Neutrophil (primary cell): Measurements from ENCODE around the gene GABRG2.

Source experiments
- H3K27ac ChIP-seq: fragments of 200-600 bp; sonication (generic); 2 replicates; pipeline ENCODE4 v1.5.1; 2016; ENCODE audit warnings: mild to moderate bottlenecking, moderate library complexity
- H3K27me3 ChIP-seq: fragments of 200-600 bp; sonication (generic); 2 replicates; pipeline ENCODE4 v1.6.0; 2016; ENCODE audit warnings: mild to moderate bottlenecking
- H3K36me3 ChIP-seq: fragments of 200-600 bp; sonication (generic); 2 replicates; pipeline ENCODE4 v1.5.1; 2017
- H3K4me1 ChIP-seq, 2 experiments: fragments of 200-600 bp in 1 of 2; sonication (generic) in 1 of 2; 1 replicate in 1 of 2; 2 replicates in 1 of 2; pipeline versions ENCODE4 v1.5.1 to v1.6.1; 2013 to 2016; ENCODE audit warnings: low read depth in 1 of 2, low read length in 1 of 2, mild to moderate bottlenecking in 1 of 2, moderate library complexity in 1 of 2; ENCODE audit not compliant: control insufficient read depth in 1 of 2, insufficient read depth in 1 of 2
- H3K4me3 ChIP-seq, 2 experiments: fragments of 200-600 bp in 1 of 2; sonication (generic) in 1 of 2; 1 replicate in 1 of 2; 2 replicates in 1 of 2; pipeline ENCODE4 v1.5.1; 2013 to 2016; ENCODE audit warnings: low read depth in 1 of 2, low read length in 1 of 2, mild to moderate bottlenecking in 1 of 2, moderate library complexity in 1 of 2
- H3K9me3 ChIP-seq: fragments of 200-600 bp; sonication (generic); 2 replicates; pipeline ENCODE4 v1.5.1; 2016
- TF ChIP-seq, protein P1 (sequence below): fragments of 200-600 bp; sonication (generic); IDR thresholded peaks from 2 replicates; pipeline ENCODE4 v1.5.1; 2016; ENCODE audit warnings: antibody characterized with exemption

Gene GABRG2

DNA sequence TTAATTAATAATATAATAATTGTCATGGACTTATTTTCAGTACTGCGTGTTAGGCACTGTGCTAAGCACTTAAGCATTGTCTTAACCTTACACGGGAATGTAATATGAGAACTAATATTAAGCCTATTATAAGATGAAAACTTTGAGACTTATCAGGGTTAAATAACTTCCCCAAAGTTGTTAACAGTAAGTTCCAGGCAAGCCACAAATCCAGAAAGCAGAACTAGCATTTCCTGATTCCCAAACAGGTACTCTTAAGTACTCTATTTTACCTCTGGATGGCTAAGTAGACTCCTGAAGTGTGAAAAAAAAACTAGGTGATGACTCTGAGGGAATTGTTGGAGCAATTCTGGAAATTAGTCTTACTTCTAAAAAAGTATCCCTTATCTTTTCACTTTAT is 23.8 kb downstream of the GABRG2 start:
- Histone ChIP-seq H3K4me3 (no peak overlapping the region), H3K27ac (no peak overlapping the region), H3K36me3 (no peaks in the 10 kb centered on the region), H3K4me1 (no peaks in the 10 kb centered on the region), H3K27me3 (no peaks in the 10 kb centered on the region), H3K9me3 (no peaks in the 10 kb centered on the region)
- TF ChIP-seq, protein P1, sequence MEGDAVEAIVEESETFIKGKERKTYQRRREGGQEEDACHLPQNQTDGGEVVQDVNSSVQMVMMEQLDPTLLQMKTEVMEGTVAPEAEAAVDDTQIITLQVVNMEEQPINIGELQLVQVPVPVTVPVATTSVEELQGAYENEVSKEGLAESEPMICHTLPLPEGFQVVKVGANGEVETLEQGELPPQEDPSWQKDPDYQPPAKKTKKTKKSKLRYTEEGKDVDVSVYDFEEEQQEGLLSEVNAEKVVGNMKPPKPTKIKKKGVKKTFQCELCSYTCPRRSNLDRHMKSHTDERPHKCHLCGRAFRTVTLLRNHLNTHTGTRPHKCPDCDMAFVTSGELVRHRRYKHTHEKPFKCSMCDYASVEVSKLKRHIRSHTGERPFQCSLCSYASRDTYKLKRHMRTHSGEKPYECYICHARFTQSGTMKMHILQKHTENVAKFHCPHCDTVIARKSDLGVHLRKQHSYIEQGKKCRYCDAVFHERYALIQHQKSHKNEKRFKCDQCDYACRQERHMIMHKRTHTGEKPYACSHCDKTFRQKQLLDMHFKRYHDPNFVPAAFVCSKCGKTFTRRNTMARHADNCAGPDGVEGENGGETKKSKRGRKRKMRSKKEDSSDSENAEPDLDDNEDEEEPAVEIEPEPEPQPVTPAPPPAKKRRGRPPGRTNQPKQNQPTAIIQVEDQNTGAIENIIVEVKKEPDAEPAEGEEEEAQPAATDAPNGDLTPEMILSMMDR = no peak

DNA sequence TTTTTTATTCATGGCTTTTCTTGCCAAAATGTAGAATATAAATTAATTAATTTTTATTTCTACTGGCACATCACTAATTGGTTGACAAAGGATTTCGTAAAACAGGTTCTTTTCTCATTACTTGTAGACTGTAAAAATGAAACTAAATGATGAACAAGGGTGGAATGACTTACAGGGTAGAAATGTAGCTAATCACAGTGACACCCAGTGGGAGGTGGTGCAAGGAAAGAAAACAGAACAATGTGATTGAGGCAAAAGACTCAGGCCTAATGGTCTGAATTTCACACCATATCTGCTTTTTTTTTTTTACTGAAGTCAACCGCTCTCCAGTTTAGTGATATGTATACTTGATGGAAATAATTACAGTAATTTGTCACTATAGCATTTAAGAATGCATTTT is 28.9 kb downstream of the GABRG2 start:
- TF ChIP-seq, protein P1 = no peak

DNA sequence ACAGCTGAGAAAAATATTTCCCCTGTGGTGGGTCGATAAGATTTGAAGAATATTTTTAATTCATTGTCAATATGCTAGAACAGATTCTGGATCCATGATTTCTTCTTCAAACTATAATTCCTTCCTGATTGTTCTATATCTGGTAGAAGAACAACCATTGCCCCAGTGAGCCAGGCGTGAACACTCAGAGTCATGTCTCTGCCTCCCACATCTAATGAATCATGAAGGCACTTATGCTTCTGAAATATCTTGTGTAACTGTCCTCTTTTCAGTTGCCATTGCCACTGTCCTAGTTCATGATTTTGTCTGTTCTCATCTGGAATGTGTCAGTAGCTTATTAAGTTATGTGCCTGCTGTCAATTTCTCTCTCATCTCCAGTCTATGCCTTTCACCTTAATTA is 40.0 kb downstream of the GABRG2 start:
- Histone ChIP-seq H3K4me1 (no peaks in the 10 kb centered on the region), H3K27me3 (no peaks in the 10 kb centered on the region), H3K27ac (no peak overlapping the region), H3K4me3 (no peak overlapping the region), H3K36me3 (no peaks in the 10 kb centered on the region), H3K9me3 (no peaks in the 10 kb centered on the region)
- TF ChIP-seq, protein P1 = no peak

More for the DNA sequence above, 28.9 kb downstream of the GABRG2 start:
- Histone ChIP-seq H3K27me3 (no peaks in the 10 kb centered on the region), H3K4me1 (no peaks in the 10 kb centered on the region), H3K4me3 (no peak overlapping the region), H3K27ac (no peak overlapping the region), H3K36me3 (no peaks in the 10 kb centered on the region), H3K9me3 (no peaks in the 10 kb centered on the region)

DNA sequence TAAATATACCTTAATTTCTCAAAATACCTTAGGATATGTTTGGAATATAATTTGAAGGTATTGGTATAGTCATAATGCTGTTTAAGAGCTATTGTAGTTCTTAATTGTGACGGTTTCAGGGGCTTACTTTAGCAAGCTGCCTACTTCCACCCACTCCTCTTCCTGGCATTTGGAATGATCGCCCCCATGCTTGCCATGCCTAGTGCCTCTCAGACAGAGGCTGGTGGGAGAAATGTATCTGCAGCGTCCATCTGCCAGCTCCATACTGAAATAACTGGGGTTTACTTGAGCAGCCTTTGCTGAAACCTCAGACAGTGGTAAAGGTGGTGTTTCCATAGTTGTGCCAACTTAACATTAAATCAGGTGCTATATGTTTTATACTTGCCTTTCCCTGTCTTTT is 52.2 kb downstream of the GABRG2 start:
- TF ChIP-seq, protein P1 = no peak
- H3K27me3 ChIP-seq = no peaks in the 10 kb centered on the region
- no peaks in the 10 kb centered on the region for H3K36me3 ChIP-seq
- no peaks in the 10 kb centered on the region for H3K9me3 ChIP-seq
- no peak overlapping the region for H3K4me3 ChIP-seq
- no peak overlapping the region for H3K27ac ChIP-seq
- H3K4me1 ChIP-seq = no peaks in the 10 kb centered on the region

DNA sequence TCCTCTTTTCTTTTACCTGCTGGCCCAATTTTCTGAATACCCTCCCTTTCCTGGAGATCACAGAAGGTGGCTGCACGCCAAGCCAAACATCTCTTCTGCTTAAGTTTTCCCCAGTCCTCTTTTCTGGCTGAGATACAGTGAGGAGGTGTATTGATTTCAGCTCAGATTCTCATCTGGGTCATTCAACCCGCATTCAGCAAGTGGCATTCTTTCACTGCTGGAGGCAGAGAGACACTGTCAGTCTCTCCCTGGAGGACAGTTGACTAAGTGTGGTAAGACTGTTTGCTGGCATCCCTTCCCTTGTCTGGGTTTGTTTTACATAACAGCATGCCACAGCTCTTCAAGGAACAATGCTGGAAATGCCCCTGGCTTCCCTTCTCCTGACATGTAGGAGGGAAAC is 60.5 kb downstream of the GABRG2 start:
- Histone ChIP-seq H3K36me3 (no peaks in the 10 kb centered on the region), H3K9me3 (no peaks in the 10 kb centered on the region), H3K27ac (no peak overlapping the region), H3K4me1 (no peaks in the 10 kb centered on the region), H3K27me3 (no peaks in the 10 kb centered on the region), H3K4me3 (no peak overlapping the region)
- TF ChIP-seq, protein P1 = no peak

DNA sequence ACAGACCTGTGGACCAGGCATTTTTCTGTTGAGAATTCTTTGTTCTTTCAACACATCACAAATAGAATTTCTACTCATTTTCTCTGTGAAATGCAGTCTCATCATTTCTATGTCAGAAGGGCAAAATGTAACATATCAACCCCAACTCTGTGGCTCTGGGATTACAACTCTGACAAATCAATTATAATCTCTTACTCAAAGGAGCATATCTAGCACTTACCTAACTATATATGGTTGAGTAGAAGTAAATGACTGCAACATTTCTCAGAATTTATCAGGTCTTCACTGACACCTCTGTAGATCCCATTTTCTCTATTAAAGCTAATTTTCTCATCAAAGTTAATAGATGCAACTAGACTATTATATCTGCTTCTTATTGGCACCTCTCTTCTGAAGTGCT is 64.8 kb downstream of the GABRG2 start:
- no peak overlapping the region for H3K4me3 ChIP-seq
- no peaks in the 10 kb centered on the region for H3K4me1 ChIP-seq
- TF ChIP-seq, protein P1 = no peak
- no peak overlapping the region for H3K27ac ChIP-seq
- H3K36me3 ChIP-seq = no peaks in the 10 kb centered on the region
- H3K27me3 ChIP-seq = no peaks in the 10 kb centered on the region
- no peaks in the 10 kb centered on the region for H3K9me3 ChIP-seq
